ENCODE measurements around the gene TAF5L. TPM values are rescaled to one million over a fixed set of nuclear protein-coding genes. Genes with fewer than 3 reads are reported as not detected.

The TAF5L gene
- total RNA-seq, 3 donors from 2014 or later (not counting 1 experiment from before 2014, with no cell fraction given) = 21.6 to 37.9 (median 32.7) TPM

- H3K9me3 ChIP-seq (ENCODE audit: control insufficient read depth, insufficient read depth, low read length) = no peaks in the 10 kb centered on the region
- no peak for ATAC-seq
- H3K36me3 Mint-ChIP-seq = no peaks in the 10 kb centered on the region
- no peak for TF ChIP-seq CTCF (IDR thresholded peaks at IDR 0.05)
- DNase-seq = no peak
- H3K9me3 Mint-ChIP-seq = no peaks in the 10 kb centered on the region
- WGBS (ENCODE audit: insufficient coverage) = 90% methylated on average over 3 of the region's 3 CpGs
- no peak overlapping the region for H3K4me3 ChIP-seq (ENCODE audit: low read length)
- no peaks in the 10 kb centered on the region for H3K27me3 ChIP-seq (ENCODE audit: control insufficient read depth, insufficient read depth, low read length)
- H3K4me3 Mint-ChIP-seq = no peak overlapping the region
- H3K4me1 Mint-ChIP-seq = peaks cover 36% of the 10 kb centered on the region in 2 donors
- intact Hi-C loops (cut with micrococcal nuclease) = loop anchor here (10.0 kb wide), 1 partner anchor 1024 kb away; the partner anchor contains the start of gene COG2
- H3K27me3 Mint-ChIP-seq (ENCODE audit: low read depth in 2 of 2) = no peaks in the 10 kb centered on the region
- H3K27ac ChIP-seq (ENCODE audit: low read length) = no peak overlapping the region
- no peak overlapping the region for H3K27ac Mint-ChIP-seq
- no peaks in the 10 kb centered on the region for H3K36me3 ChIP-seq (ENCODE audit: control insufficient read depth, insufficient read depth, low read length)
- peaks cover 11% of the 10 kb centered on the region for H3K4me1 ChIP-seq (ENCODE audit: control insufficient read depth, insufficient read depth, low read length)
Observed at GRCh38 chr1:229620876-229621275, 5.0 kb downstream of the TAF5L start.

DNA sequence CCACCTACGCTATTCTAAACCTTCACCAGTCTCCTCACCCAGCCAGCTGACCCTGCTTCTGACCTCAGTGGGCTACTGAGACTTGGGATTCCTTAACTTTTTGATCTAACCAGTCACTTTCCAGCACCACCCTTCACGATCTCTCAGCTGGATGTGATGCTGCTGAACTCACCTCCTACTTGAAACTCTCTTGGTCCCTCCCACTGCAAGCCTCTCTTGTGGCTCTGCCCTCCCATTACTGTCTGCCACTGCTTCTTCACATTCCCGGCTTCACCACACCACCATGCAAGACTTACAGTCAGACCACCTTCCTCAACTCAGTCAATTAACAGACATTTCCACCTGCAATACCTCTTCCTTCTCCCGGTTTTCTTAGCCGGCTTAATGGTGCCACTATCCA lies 6.3 kb downstream of the TAF5L start:
- Histone ChIP-seq H3K36me3 (ENCODE audit: control insufficient read depth, insufficient read depth, low read length) (no peaks in the 10 kb centered on the region), H3K9me3 (ENCODE audit: control insufficient read depth, insufficient read depth, low read length) (no peaks in the 10 kb centered on the region), H3K27me3 (ENCODE audit: control insufficient read depth, insufficient read depth, low read length) (no peaks in the 10 kb centered on the region), H3K27ac (ENCODE audit: low read length) (no peak overlapping the region), H3K4me1 (ENCODE audit: control insufficient read depth, insufficient read depth, low read length) (peaks cover 4% of the 10 kb centered on the region), H3K4me3 (ENCODE audit: low read length) (no peak overlapping the region)
- peaks cover 28 to 29% of the 10 kb centered on the region in 2 donors for H3K4me1 Mint-ChIP-seq
- no peak for TF ChIP-seq CTCF (IDR thresholded peaks at IDR 0.05)
- 89% methylated on average over 5 of the region's 5 CpGs for WGBS (ENCODE audit: insufficient coverage)
- no peak overlapping the region for H3K4me3 Mint-ChIP-seq
- no peaks in the 10 kb centered on the region for H3K27me3 Mint-ChIP-seq (ENCODE audit: low read depth in 2 of 2)
- DNase-seq = no peak
- no peaks in the 10 kb centered on the region for H3K36me3 Mint-ChIP-seq
- intact Hi-C loops (cut with micrococcal nuclease) = loop anchor here (10.0 kb wide), 1 partner anchor 1025 kb away; the partner anchor contains the start of gene COG2
- ATAC-seq = no peak
- H3K27ac Mint-ChIP-seq = no peak overlapping the region
- H3K9me3 Mint-ChIP-seq = no peaks in the 10 kb centered on the region

GRCh38 chr1:229619002-229619401 lies 6.9 kb downstream of the TAF5L start:
- Histone ChIP-seq H3K27ac (ENCODE audit: low read length) (no peak overlapping the region), H3K4me1 (ENCODE audit: control insufficient read depth, insufficient read depth, low read length) (no peaks in the 10 kb centered on the region), H3K27me3 (ENCODE audit: control insufficient read depth, insufficient read depth, low read length) (no peaks in the 10 kb centered on the region), H3K36me3 (ENCODE audit: control insufficient read depth, insufficient read depth, low read length) (peaks cover 4% of the 10 kb centered on the region), H3K9me3 (ENCODE audit: control insufficient read depth, insufficient read depth, low read length) (no peaks in the 10 kb centered on the region), H3K4me3 (ENCODE audit: low read length) (no peak overlapping the region)
- no peaks in the 10 kb centered on the region for H3K9me3 Mint-ChIP-seq
- no peaks in the 10 kb centered on the region for H3K36me3 Mint-ChIP-seq
- no peak for ATAC-seq
- H3K27ac Mint-ChIP-seq = no peak overlapping the region
- no peaks in the 10 kb centered on the region for H3K27me3 Mint-ChIP-seq (ENCODE audit: low read depth in 2 of 2)
- no peak overlapping the region for H3K4me3 Mint-ChIP-seq
- TF ChIP-seq CTCF (IDR thresholded peaks at IDR 0.05) = no peak
- no peak for DNase-seq
- H3K4me1 Mint-ChIP-seq = peaks cover 22 to 23% of the 10 kb centered on the region in 2 donors
- intact Hi-C loops (cut with micrococcal nuclease) = no loop called here

DNA sequence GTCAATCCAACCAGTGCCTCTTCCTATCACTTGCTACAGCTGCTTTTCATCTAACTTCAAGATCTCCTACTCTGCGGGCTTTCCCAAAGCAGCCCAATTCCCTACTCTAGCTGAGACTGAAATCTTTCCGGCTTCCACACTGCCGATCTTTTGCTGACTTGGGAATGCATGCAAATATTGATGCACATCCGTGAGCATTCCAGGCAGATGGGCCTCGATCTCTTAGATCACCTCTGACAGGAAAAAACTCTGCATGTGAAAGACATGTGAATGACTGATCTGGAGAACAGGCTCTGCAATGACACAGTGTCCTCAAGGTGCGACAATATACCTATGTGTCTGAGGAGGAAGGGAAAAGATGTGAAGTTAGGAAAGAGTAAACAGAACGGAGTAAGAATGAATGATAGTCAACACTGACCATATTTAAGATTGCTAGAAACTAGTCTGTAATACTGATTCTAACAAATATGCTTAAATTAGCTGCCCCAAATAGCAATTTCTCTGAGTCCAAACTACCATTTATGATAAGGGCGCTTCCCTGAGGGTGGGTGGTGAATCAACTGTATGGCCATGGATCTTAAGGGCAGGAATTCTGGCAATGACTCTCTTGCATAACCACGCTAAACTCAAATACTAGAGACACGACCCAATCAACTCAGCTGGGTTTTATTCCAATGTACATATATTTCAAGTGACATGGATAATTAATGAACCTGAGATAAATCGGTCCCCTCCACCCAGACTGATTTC lies 8.4 kb downstream of the TAF5L start:
- DNase-seq (no peak), ATAC-seq (no peak)
- Histone ChIP-seq H3K4me1 (ENCODE audit: control insufficient read depth, insufficient read depth, low read length) (no peaks in the 10 kb centered on the region), H3K36me3 (ENCODE audit: control insufficient read depth, insufficient read depth, low read length) (peaks cover 15% of the 10 kb centered on the region), H3K27me3 (ENCODE audit: control insufficient read depth, insufficient read depth, low read length) (no peaks in the 10 kb centered on the region), H3K9me3 (ENCODE audit: control insufficient read depth, insufficient read depth, low read length) (no peaks in the 10 kb centered on the region), H3K27ac (ENCODE audit: low read length) (no peak overlapping the region), H3K4me3 (ENCODE audit: low read length) (no peak overlapping the region)
- no peak for TF ChIP-seq CTCF (IDR thresholded peaks at IDR 0.05)
- Mint-ChIP-seq H3K27me3 (ENCODE audit: low read depth in 2 of 2) (no peaks in the 10 kb centered on the region), H3K4me1 (peaks cover 13 to 14% of the 10 kb centered on the region in 2 donors), H3K27ac (no peak overlapping the region), H3K36me3 (peaks cover under 1% of the 10 kb centered on the region), H3K9me3 (no peaks in the 10 kb centered on the region), H3K4me3 (no peak overlapping the region)
- intact Hi-C loops (cut with micrococcal nuclease) = no loop called here
- 97% methylated on average over 7 of the region's 11 CpGs for WGBS (ENCODE audit: insufficient coverage)

Measured in natural killer cell (primary cell).